Hematopoietic multipotent progenitor cell treated with erythropoietin and hydrocortisone succinate and interleukin-3 and kit ligand, for 6 days (in vitro differentiated cells): ENCODE data around the gene PEX14.

Source experiments
- DNase-seq: peaks from one replicate; pipeline ENCODE4 v3.0.0-alpha.2; 2015

The PEX14 gene

GRCh38 chr1:10653370-10654125, 178.8 kb downstream of the PEX14 start:
- no peak for DNase-seq

GRCh38 chr1:10655002-10655401, 180.3 kb downstream of the PEX14 start:
- no peak for DNase-seq

GRCh38 chr1:10656431-10656830, 181.7 kb downstream of the PEX14 start:
- no peak for DNase-seq

GRCh38 chr1:10657088-10657847, 182.5 kb downstream of the PEX14 start:
- DNase-seq = no peak

- no peak for DNase-seq
Observed at GRCh38 chr1:10658396-10659066, 183.8 kb downstream of the PEX14 start.

- no peak for DNase-seq
Observed at GRCh38 chr1:10659218-10659617, 184.5 kb downstream of the PEX14 start.

- no peak for DNase-seq
Observed at GRCh38 chr1:10659646-10660540, 185.1 kb downstream of the PEX14 start.

- DNase-seq = no peak
Observed at GRCh38 chr1:10661453-10661852, 186.7 kb downstream of the PEX14 start.

- no peak for DNase-seq
Observed at GRCh38 chr1:10662090-10662688, 187.4 kb downstream of the PEX14 start.

- DNase-seq = no peak
Observed at GRCh38 chr1:10662824-10663677, 188.3 kb downstream of the PEX14 start.

- no peak for DNase-seq
Observed at GRCh38 chr1:10663678-10664035, 188.9 kb downstream of the PEX14 start.

GRCh38 chr1:10664251-10664650, 189.5 kb downstream of the PEX14 start:
- no peak for DNase-seq

GRCh38 chr1:10665226-10665625, 190.5 kb downstream of the PEX14 start:
- DNase-seq = no peak

- no peak for DNase-seq
Observed at GRCh38 chr1:10665930-10666850, 191.4 kb downstream of the PEX14 start.

- no peak for DNase-seq
Observed at GRCh38 chr1:10667861-10668761, 193.4 kb downstream of the PEX14 start.

- no peak for DNase-seq
Observed at GRCh38 chr1:10669570-10669969, 194.8 kb downstream of the PEX14 start.

- DNase-seq = no peak
Observed at GRCh38 chr1:10670190-10670589, 195.4 kb downstream of the PEX14 start.

- DNase-seq = no peak
Observed at GRCh38 chr1:10671090-10671489, 196.3 kb downstream of the PEX14 start.
